OCI-LY7 (cell line): ENCODE data around the gene ACVR1B.

Experiments used
- EZH2phosphoT487 ChIP-seq: fragments of 200-600 bp; sonication (generic); IDR thresholded peaks from 2 replicates; pipeline ENCODE4 v1.6.1; 2018; ENCODE audit warnings: low read depth, borderline replicate concordance, mild to moderate bottlenecking, mixed run types, antibody characterized with exemption, low read length, moderate library complexity, mixed read lengths
- TF ChIP-seq, protein P1 (sequence below): fragments of 200-600 bp; sonication (generic); conservative IDR thresholded peaks from 2 replicates; pipeline ENCODE4 v1.5.1; 2014; ENCODE audit warnings: mild to moderate bottlenecking, antibody characterized with exemption, low read length, moderate library complexity, mixed read lengths

DNA sequence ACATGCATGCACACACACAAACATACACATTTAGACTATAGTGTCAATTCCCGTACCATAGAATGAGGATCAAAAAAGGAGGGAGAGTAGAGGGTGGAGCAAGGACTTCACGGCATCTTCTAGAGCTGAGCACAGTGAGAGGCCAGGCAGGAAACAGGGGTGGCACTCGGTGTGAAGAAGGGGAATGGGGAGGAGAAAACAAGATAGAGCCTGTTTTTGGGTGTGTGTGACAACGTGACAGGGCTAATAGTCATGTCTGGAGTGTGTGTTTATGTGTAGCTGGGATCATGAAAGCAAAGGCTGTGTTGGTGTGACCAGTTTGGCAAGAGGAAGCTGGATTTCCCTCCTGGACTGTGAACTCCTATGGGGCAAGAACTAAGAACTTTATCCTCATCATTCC lies 9.9 kb upstream of the ACVR1B start:
- TF ChIP-seq, protein P1, sequence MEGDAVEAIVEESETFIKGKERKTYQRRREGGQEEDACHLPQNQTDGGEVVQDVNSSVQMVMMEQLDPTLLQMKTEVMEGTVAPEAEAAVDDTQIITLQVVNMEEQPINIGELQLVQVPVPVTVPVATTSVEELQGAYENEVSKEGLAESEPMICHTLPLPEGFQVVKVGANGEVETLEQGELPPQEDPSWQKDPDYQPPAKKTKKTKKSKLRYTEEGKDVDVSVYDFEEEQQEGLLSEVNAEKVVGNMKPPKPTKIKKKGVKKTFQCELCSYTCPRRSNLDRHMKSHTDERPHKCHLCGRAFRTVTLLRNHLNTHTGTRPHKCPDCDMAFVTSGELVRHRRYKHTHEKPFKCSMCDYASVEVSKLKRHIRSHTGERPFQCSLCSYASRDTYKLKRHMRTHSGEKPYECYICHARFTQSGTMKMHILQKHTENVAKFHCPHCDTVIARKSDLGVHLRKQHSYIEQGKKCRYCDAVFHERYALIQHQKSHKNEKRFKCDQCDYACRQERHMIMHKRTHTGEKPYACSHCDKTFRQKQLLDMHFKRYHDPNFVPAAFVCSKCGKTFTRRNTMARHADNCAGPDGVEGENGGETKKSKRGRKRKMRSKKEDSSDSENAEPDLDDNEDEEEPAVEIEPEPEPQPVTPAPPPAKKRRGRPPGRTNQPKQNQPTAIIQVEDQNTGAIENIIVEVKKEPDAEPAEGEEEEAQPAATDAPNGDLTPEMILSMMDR: no peak
- no peak for TF ChIP-seq EZH2phosphoT487
